Activated CD8-positive, alpha-beta T cell treated with anti-CD3 and anti-CD28 coated beads, Interleukin-2, amount 10 ng/mL, durations not matched to agents 7 days and 5 days (primary cell): ENCODE data around the gene FRMD3. TPM values are rescaled to one million over a fixed set of nuclear protein-coding genes. Genes with fewer than 3 reads are reported as not detected.

Experiments
- ATAC-seq: fragments of 150-1000 bp; cut with Tn5 transposase; one replicate; pipeline ENCODE4 v1.10.0; 2021; ENCODE audit warnings: moderate library complexity
- CTCF ChIA-PET: fragments of 350-600 bp; sonication (Branson Sonifier 250); formaldehyde crosslinking; loops from one replicate; lab custom pipeline; 2021; ENCODE audit warnings: antibody characterized with exemption; lab: Charles Lee
- POLR2A ChIA-PET: fragments of 350-600 bp; sonication (Branson Sonifier 250); formaldehyde crosslinking; loops from one replicate; lab custom pipeline; 2021; ENCODE audit warnings: antibody characterized with exemption; lab: Charles Lee
- DNase-seq: peaks from one replicate; pipeline ENCODE4 v3.0.0-alpha.2; 2020
- H3K27ac Mint-ChIP-seq: one replicate; pipeline ENCODE4 v1.8.0; 2021; ENCODE audit warnings: mild to moderate bottlenecking, mixed read lengths
- H3K27me3 Mint-ChIP-seq: one replicate; pipeline ENCODE4 v1.8.0; 2021; ENCODE audit warnings: low read depth, mixed read lengths
- H3K36me3 Mint-ChIP-seq: one replicate; pipeline ENCODE4 v1.8.0; 2021; ENCODE audit warnings: low read depth, mixed read lengths
- H3K4me1 Mint-ChIP-seq: one replicate; pipeline ENCODE4 v1.8.0; 2021; ENCODE audit warnings: low read depth, mixed read lengths
- H3K4me3 Mint-ChIP-seq: one replicate; pipeline ENCODE4 v1.8.0; 2021; ENCODE audit warnings: mild to moderate bottlenecking, mixed read lengths
- H3K9me3 Mint-ChIP-seq: one replicate; pipeline ENCODE4 v1.8.0; 2022; ENCODE audit warnings: mixed read lengths; ENCODE audit not compliant: insufficient read depth
- total RNA-seq, 2 experiments: library from RNA; stranded (reverse); gene quantifications; one replicate each; pipeline ENCODE4 v1.2.3, GENCODE V29; 2021

Gene FRMD3
- total RNA-seq, result under 1 TPM; 0.31 to 0.74 TPM

GRCh38 chr9:83538172-83538889, at the start of gene FRMD3:
TSS of gene FRMD3 (minus strand) at chr9:83538401. CDS start at chr9:83538231, 170 bp downstream.
- no peaks in the 10 kb centered on the region for H3K36me3 Mint-ChIP-seq

GRCh38 chr9:83584995-83585394, 46.8 kb upstream of the FRMD3 start:
- Mint-ChIP-seq H3K4me1 (no peaks in the 10 kb centered on the region), H3K36me3 (no peaks in the 10 kb centered on the region), H3K27ac (no peak overlapping the region), H3K9me3 (no peaks in the 10 kb centered on the region), H3K27me3 (no peaks in the 10 kb centered on the region), H3K4me3 (no peak overlapping the region)
- POLR2A ChIA-PET, result no interaction called here
- DNase-seq, result no peak
- ATAC-seq, result no peak
- CTCF ChIA-PET, result interaction anchor here (1.8 kb wide), 1 partner anchor 251 kb away, joined by 6 read pairs; no protein-coding TSS in a partner anchor

More at GRCh38 chr9:83538172-83538889, at the start of gene FRMD3:
- no peaks in the 10 kb centered on the region for H3K9me3 Mint-ChIP-seq
- DNase-seq (peak; percentile 25), ATAC-seq (peak; percentile 84)
- ChIA-PET POLR2A (no interaction called here), CTCF (interaction anchor here (0.8 to 9.1 kb wide), 2 partner anchors 9 to 202 kb away, joined by 3 to 145 read pairs; no protein-coding TSS in a partner anchor)
- H3K27me3 Mint-ChIP-seq, result peaks cover 45% of the 10 kb centered on the region
- no peak within 1 kb of the TSS for H3K27ac Mint-ChIP-seq
- H3K4me3 Mint-ChIP-seq, result peak within 1 kb of the TSS; percentile 32
- H3K4me1 Mint-ChIP-seq, result peaks cover 4% of the 10 kb centered on the region

DNA sequence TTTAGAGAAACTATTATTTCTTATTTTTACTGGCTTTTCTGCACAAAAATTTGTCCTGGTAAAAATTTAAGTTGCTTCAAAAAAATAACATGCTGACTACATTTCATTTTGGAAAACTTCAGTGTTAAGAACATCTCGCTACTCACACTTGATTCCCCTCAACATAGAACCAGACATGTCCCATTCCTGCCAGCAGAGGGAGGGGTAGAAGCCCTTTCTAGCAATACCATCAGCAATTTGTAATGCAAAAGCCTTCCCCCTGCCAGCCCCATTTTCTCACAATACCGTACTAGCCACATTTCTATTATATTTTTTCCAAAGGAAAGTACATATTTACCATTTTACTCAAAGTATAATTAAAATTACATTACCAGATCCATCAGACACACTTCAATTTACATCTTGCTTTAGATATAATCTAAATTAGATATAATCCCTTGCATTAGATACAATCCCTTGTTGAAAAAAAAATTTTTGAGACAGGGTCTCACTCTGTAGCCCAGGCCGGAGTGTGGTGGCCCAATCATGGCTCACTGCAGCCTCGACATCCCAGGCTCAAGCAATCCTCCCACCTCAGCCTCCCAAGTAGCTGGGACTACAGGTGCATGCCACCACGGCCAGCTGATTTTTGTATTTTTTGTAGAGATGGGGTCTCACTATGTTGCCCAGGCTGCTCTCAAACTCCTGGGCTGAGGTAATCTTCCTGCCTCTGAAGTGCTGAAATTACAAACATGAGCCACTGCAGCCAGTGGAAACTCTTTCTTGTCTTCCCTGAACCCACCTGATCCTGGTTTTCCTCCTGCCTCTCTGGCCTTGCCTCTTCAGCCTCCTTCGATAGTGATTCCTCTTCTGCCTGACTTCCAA, 45.2 kb upstream of the FRMD3 start:
- ATAC-seq, result no peak
- H3K4me1 Mint-ChIP-seq, result no peaks in the 10 kb centered on the region
- ChIA-PET CTCF (interaction anchor here (0.9 to 1.3 kb wide), 3 partner anchors 18 to 77 kb away, joined by 3 read pairs; no protein-coding TSS in a partner anchor), POLR2A (no interaction called here)
- peak; percentile 39 for DNase-seq
- H3K9me3 Mint-ChIP-seq, result peaks cover 7% of the 10 kb centered on the region
- no peak overlapping the region for H3K27ac Mint-ChIP-seq
- no peaks in the 10 kb centered on the region for H3K27me3 Mint-ChIP-seq
- H3K36me3 Mint-ChIP-seq, result peaks cover 2% of the 10 kb centered on the region
- H3K4me3 Mint-ChIP-seq, result no peak overlapping the region

GRCh38 chr9:83582029-83582428, 43.8 kb upstream of the FRMD3 start:
- no peak for DNase-seq
- CTCF ChIA-PET, result no interaction called here
- Mint-ChIP-seq H3K9me3 (peaks cover 7% of the 10 kb centered on the region), H3K27ac (no peak overlapping the region), H3K36me3 (peaks cover 2% of the 10 kb centered on the region), H3K27me3 (no peaks in the 10 kb centered on the region), H3K4me3 (no peak overlapping the region), H3K4me1 (no peaks in the 10 kb centered on the region)
- no peak for ATAC-seq
- POLR2A ChIA-PET, result no interaction called here

DNA sequence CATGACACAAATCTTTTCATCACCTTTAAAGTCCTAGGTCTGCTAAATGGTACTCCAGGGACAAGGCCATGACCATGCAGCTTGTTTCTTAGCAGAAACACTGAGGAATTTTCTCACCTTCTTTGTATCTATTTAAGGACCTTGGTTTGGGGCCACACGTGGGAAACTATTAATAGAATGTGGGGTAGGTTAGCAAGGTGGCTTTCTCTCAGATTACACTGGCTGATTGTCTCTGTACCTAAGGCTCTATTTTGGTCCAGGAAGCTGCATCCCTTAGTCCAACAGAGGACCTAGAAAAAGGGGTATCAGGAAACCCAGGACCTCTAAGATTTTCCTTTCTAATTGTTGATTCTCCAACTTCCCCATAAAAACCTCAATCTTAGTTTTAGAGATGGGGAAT, 36.3 kb upstream of the FRMD3 start:
- Mint-ChIP-seq H3K9me3 (peaks cover 7% of the 10 kb centered on the region), H3K27me3 (no peaks in the 10 kb centered on the region), H3K4me3 (no peak overlapping the region), H3K27ac (no peak overlapping the region), H3K36me3 (peaks cover 1% of the 10 kb centered on the region), H3K4me1 (no peaks in the 10 kb centered on the region)
- DNase-seq, result no peak
- CTCF ChIA-PET, result interaction anchor here (2.1 to 2.3 kb wide), 2 partner anchors 23 to 240 kb away, joined by 5 to 12 read pairs; no protein-coding TSS in a partner anchor
- POLR2A ChIA-PET, result no interaction called here
- no peak for ATAC-seq

DNA sequence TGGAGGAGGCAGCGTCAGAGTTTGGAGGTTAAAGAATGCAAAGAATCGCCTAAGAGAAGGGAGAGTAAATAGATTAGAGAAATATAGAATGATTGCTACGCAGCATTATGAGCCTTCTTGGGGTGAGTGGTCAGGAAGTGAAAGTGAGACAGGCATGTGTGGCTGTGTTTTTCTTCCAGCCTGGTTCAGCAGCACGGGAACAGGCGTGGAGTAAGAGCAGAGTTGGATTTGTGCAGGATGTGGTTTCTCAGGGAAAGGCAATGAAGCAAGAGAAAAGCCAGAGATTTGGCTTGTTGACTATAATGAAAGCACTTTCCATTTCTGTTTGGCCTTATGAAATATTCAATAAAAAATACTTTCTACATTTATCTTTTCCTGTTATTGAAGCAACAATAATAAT, 34.3 kb upstream of the FRMD3 start:
- DNase-seq, result no peak

GRCh38 chr9:83570359-83570758, 32.2 kb upstream of the FRMD3 start:
- Mint-ChIP-seq H3K4me1 (peaks cover 3% of the 10 kb centered on the region), H3K27me3 (no peaks in the 10 kb centered on the region), H3K4me3 (no peak overlapping the region), H3K27ac (no peak overlapping the region), H3K36me3 (no peaks in the 10 kb centered on the region), H3K9me3 (no peaks in the 10 kb centered on the region)
- CTCF ChIA-PET, result no interaction called here
- no peak for ATAC-seq
- no peak for DNase-seq
- POLR2A ChIA-PET, result no interaction called here

More for the DNA sequence above, 34.3 kb upstream of the FRMD3 start:
- Mint-ChIP-seq H3K27me3 (no peaks in the 10 kb centered on the region), H3K4me3 (no peak overlapping the region), H3K9me3 (no peaks in the 10 kb centered on the region), H3K4me1 (peaks cover 3% of the 10 kb centered on the region), H3K27ac (no peak overlapping the region), H3K36me3 (no peaks in the 10 kb centered on the region)
- ChIA-PET CTCF (no interaction called here), POLR2A (no interaction called here)
- ATAC-seq, result no peak

GRCh38 chr9:83569326-83569725, 31.1 kb upstream of the FRMD3 start:
- H3K4me3 Mint-ChIP-seq, result no peak overlapping the region
- no peaks in the 10 kb centered on the region for H3K9me3 Mint-ChIP-seq
- ATAC-seq (no peak), DNase-seq (no peak)
- CTCF ChIA-PET, result no interaction called here
- no peaks in the 10 kb centered on the region for H3K27me3 Mint-ChIP-seq
- H3K27ac Mint-ChIP-seq, result no peak overlapping the region
- POLR2A ChIA-PET, result no interaction called here
- no peaks in the 10 kb centered on the region for H3K36me3 Mint-ChIP-seq
- peaks cover 3% of the 10 kb centered on the region for H3K4me1 Mint-ChIP-seq

GRCh38 chr9:83563360-83563759, 25.2 kb upstream of the FRMD3 start:
- H3K36me3 Mint-ChIP-seq, result no peaks in the 10 kb centered on the region
- CTCF ChIA-PET, result interaction anchor here (2.1 kb wide), 1 partner anchor 19 kb away, joined by 6 read pairs; no protein-coding TSS in a partner anchor
- H3K4me1 Mint-ChIP-seq, result no peaks in the 10 kb centered on the region
- ATAC-seq (no peak), DNase-seq (no peak)
- no peak overlapping the region for H3K4me3 Mint-ChIP-seq
- POLR2A ChIA-PET, result no interaction called here
- no peak overlapping the region for H3K27ac Mint-ChIP-seq
- H3K9me3 Mint-ChIP-seq, result no peaks in the 10 kb centered on the region
- no peaks in the 10 kb centered on the region for H3K27me3 Mint-ChIP-seq

DNA sequence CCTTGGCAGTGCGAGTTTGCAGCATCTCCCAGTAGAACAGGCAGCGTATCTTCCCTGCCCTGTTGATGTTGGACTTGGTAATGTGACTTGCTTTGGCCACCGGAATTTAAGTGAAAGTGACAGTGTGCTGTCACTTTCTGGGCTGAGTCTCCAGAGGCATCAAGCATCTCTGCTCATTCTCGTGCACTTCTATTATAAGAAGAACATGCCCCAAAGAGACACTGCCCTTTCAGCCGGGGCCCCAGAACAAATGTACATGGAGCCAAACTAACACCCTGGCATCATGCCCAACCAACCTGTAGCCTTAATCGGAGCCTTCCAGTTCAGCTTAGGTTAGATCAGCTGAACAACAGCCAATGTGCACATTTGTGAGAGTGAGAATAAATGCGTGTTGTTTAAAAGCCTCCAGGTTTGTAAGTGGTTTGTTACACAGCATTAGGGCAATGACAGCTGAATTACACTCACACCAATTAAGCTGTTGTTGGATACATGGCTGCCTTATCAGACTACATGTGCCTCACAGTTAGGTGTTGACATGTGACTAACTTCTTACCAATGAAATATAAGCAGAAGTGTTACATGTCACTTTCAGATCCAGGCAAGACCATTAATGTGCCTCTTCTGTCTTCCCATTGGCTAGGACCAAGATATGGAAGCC, 22.1 kb upstream of the FRMD3 start:
- H3K4me3 Mint-ChIP-seq, result no peak overlapping the region
- no peaks in the 10 kb centered on the region for H3K9me3 Mint-ChIP-seq
- H3K27ac Mint-ChIP-seq, result no peak overlapping the region
- POLR2A ChIA-PET, result no interaction called here
- CTCF ChIA-PET, result interaction anchor here (2.7 kb wide), 1 partner anchor 16 kb away, joined by 8 read pairs; no protein-coding TSS in a partner anchor
- no peaks in the 10 kb centered on the region for H3K27me3 Mint-ChIP-seq
- DNase-seq (no peak), ATAC-seq (no peak)
- H3K4me1 Mint-ChIP-seq, result no peaks in the 10 kb centered on the region
- H3K36me3 Mint-ChIP-seq, result no peaks in the 10 kb centered on the region

DNA sequence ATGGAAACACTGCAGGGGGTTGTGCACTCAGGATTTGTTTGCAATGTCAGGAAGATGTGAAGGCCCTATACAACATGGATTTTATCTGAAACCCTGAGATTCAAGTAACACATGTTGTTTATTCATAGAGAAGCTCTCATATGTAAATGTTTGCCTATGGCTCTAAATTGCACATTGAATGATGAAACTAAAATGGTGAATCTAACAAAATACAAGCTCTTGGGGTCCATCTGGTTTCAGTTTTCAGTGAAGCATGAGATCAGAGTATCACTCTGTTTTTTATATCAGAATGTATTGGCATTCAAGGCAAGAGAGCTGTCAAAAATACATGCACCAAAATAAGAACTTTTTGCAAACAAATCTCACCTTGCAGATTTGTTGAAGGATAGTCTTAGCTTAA, 19.6 kb upstream of the FRMD3 start:
- Mint-ChIP-seq H3K9me3 (no peaks in the 10 kb centered on the region), H3K27me3 (no peaks in the 10 kb centered on the region), H3K36me3 (no peaks in the 10 kb centered on the region), H3K4me3 (no peak overlapping the region), H3K27ac (no peak overlapping the region), H3K4me1 (no peaks in the 10 kb centered on the region)
- ChIA-PET CTCF (interaction anchor here (2.7 kb wide), 1 partner anchor 14 kb away, joined by 8 read pairs; no protein-coding TSS in a partner anchor), POLR2A (no interaction called here)
- no peak for DNase-seq
- ATAC-seq, result no peak
